Activated T-helper 2 cell treated with anti-CD3 and anti-CD28 coated beads, Interferon-gamma antibody, Interleukin-2, Interleukin-4, amounts not matched to agents 10 μg/mL and 5 μg/mL and 100 μg/mL, durations not matched to agents 14 hours and 24 hours and 36 hours (primary cell): ENCODE results near the gene VEGFA. TPM values are rescaled to one million over a fixed set of nuclear protein-coding genes. Genes with fewer than 3 reads are reported as not detected.

Experiments used
- DNase-seq: peaks from one replicate; pipeline ENCODE4 v3.0.0; 2021; ENCODE audit warnings: low spot score
- H3K27ac Mint-ChIP-seq: one replicate; pipeline ENCODE4 v1.8.0; 2021; ENCODE audit warnings: mixed read lengths
- H3K27me3 Mint-ChIP-seq: one replicate; pipeline ENCODE4 v1.8.0; 2021; ENCODE audit warnings: low read depth, mixed read lengths
- H3K36me3 Mint-ChIP-seq: one replicate; pipeline ENCODE4 v1.8.0; 2021; ENCODE audit warnings: low read depth, mixed read lengths
- H3K4me1 Mint-ChIP-seq: one replicate; pipeline ENCODE4 v1.8.0; 2021; ENCODE audit warnings: low read depth, mixed read lengths
- H3K4me3 Mint-ChIP-seq: one replicate; pipeline ENCODE4 v1.8.0; 2021; ENCODE audit warnings: low read depth, mild to moderate bottlenecking, moderate library complexity, mixed read lengths
- H3K9me3 Mint-ChIP-seq: one replicate; pipeline ENCODE4 v1.8.0; 2021; ENCODE audit warnings: mixed read lengths
- intact Hi-C: fragments of 100-400 bp; cut with micrococcal nuclease; formaldehyde crosslinking; loops from one replicate; pipeline ENCODE4 v1.15.1; 2023
- total RNA-seq: library from RNA; stranded (reverse); gene quantifications from 2 replicates; pipeline ENCODE4 v1.2.3, GENCODE V29; 2022

The VEGFA gene
- total RNA-seq, 1 donor from 2014 or later = 50.7 TPM

GRCh38 chr6:43803055-43803782 lies 33.2 kb downstream of the VEGFA start:
- Mint-ChIP-seq H3K4me1 (peaks cover 15% of the 10 kb centered on the region), H3K4me3 (no peak overlapping the region), H3K27ac (no peak overlapping the region), H3K9me3 (no peaks in the 10 kb centered on the region), H3K36me3 (no peaks in the 10 kb centered on the region), H3K27me3 (no peaks in the 10 kb centered on the region)
- no peak for DNase-seq
- intact Hi-C loops = no loop called here

- peaks cover 10% of the 10 kb centered on the region for H3K4me1 Mint-ChIP-seq
- no peak for DNase-seq
- H3K4me3 Mint-ChIP-seq = no peak overlapping the region
- intact Hi-C loops = no loop called here
- H3K9me3 Mint-ChIP-seq = no peaks in the 10 kb centered on the region
- no peaks in the 10 kb centered on the region for H3K36me3 Mint-ChIP-seq
- H3K27me3 Mint-ChIP-seq = no peaks in the 10 kb centered on the region
- H3K27ac Mint-ChIP-seq = no peak overlapping the region
Observed at GRCh38 chr6:43803783-43804549, 34.0 kb downstream of the VEGFA start.

GRCh38 chr6:43804550-43805223 lies 34.7 kb downstream of the VEGFA start:
- peaks cover 2% of the 10 kb centered on the region for H3K27me3 Mint-ChIP-seq
- intact Hi-C loops = no loop called here
- no peak for DNase-seq
- no peaks in the 10 kb centered on the region for H3K36me3 Mint-ChIP-seq
- H3K27ac Mint-ChIP-seq = no peak overlapping the region
- H3K9me3 Mint-ChIP-seq = no peaks in the 10 kb centered on the region
- H3K4me1 Mint-ChIP-seq = peaks cover 11% of the 10 kb centered on the region
- H3K4me3 Mint-ChIP-seq = no peak overlapping the region

- no peak for DNase-seq
- H3K36me3 Mint-ChIP-seq = no peaks in the 10 kb centered on the region
- H3K27me3 Mint-ChIP-seq = peaks cover 2% of the 10 kb centered on the region
- H3K4me1 Mint-ChIP-seq = peaks cover 3% of the 10 kb centered on the region
- no peak overlapping the region for H3K27ac Mint-ChIP-seq
- no peaks in the 10 kb centered on the region for H3K9me3 Mint-ChIP-seq
- intact Hi-C loops = no loop called here
- H3K4me3 Mint-ChIP-seq = no peak overlapping the region
Observed at GRCh38 chr6:43805699-43806042, 35.7 kb downstream of the VEGFA start.

- Mint-ChIP-seq H3K4me3 (no peak overlapping the region), H3K27me3 (peaks cover 2% of the 10 kb centered on the region), H3K27ac (no peak overlapping the region), H3K9me3 (no peaks in the 10 kb centered on the region), H3K4me1 (peaks cover 2% of the 10 kb centered on the region), H3K36me3 (no peaks in the 10 kb centered on the region)
- no peak for DNase-seq
- intact Hi-C loops = no loop called here
Observed at GRCh38 chr6:43806043-43806757, 36.2 kb downstream of the VEGFA start.

GRCh38 chr6:43806758-43807227 lies 36.8 kb downstream of the VEGFA start:
- Mint-ChIP-seq H3K4me1 (peaks cover 6% of the 10 kb centered on the region), H3K27me3 (peaks cover 2% of the 10 kb centered on the region), H3K4me3 (no peak overlapping the region), H3K9me3 (no peaks in the 10 kb centered on the region), H3K36me3 (no peaks in the 10 kb centered on the region), H3K27ac (no peak overlapping the region)
- intact Hi-C loops = no loop called here
- no peak for DNase-seq

GRCh38 chr6:43807228-43808061 lies 37.4 kb downstream of the VEGFA start:
- Mint-ChIP-seq H3K4me1 (peaks cover 10% of the 10 kb centered on the region), H3K9me3 (no peaks in the 10 kb centered on the region), H3K27ac (no peak overlapping the region), H3K36me3 (no peaks in the 10 kb centered on the region), H3K4me3 (no peak overlapping the region), H3K27me3 (peaks cover 2% of the 10 kb centered on the region)
- DNase-seq = no peak
- intact Hi-C loops = no loop called here

- H3K27me3 Mint-ChIP-seq = peaks cover 2% of the 10 kb centered on the region
- H3K27ac Mint-ChIP-seq = no peak overlapping the region
Observed at GRCh38 chr6:43808412-43808811, 38.4 kb downstream of the VEGFA start.

GRCh38 chr6:43809417-43810305 lies 39.6 kb downstream of the VEGFA start:
- Mint-ChIP-seq H3K27me3 (peaks cover 2% of the 10 kb centered on the region), H3K4me1 (peaks cover 19% of the 10 kb centered on the region), H3K4me3 (no peak overlapping the region), H3K27ac (no peak overlapping the region), H3K36me3 (no peaks in the 10 kb centered on the region), H3K9me3 (no peaks in the 10 kb centered on the region)
- intact Hi-C loops = no loop called here
- no peak for DNase-seq

More at GRCh38 chr6:43808412-43808811, 38.4 kb downstream of the VEGFA start:
- intact Hi-C loops = no loop called here
- no peaks in the 10 kb centered on the region for H3K36me3 Mint-ChIP-seq
- no peak overlapping the region for H3K4me3 Mint-ChIP-seq
- H3K9me3 Mint-ChIP-seq = no peaks in the 10 kb centered on the region
- peaks cover 16% of the 10 kb centered on the region for H3K4me1 Mint-ChIP-seq
- DNase-seq = no peak

GRCh38 chr6:43810965-43811732 lies 41.1 kb downstream of the VEGFA start:
- Mint-ChIP-seq H3K27me3 (peaks cover 2% of the 10 kb centered on the region), H3K27ac (no peak overlapping the region), H3K4me3 (no peak overlapping the region), H3K4me1 (peaks cover 19% of the 10 kb centered on the region), H3K9me3 (no peaks in the 10 kb centered on the region), H3K36me3 (no peaks in the 10 kb centered on the region)
- intact Hi-C loops = no loop called here
- DNase-seq = no peak

GRCh38 chr6:43811733-43812099 lies 41.7 kb downstream of the VEGFA start:
- no peak for DNase-seq
- Mint-ChIP-seq H3K9me3 (no peaks in the 10 kb centered on the region), H3K27me3 (peaks cover 2% of the 10 kb centered on the region), H3K4me1 (peaks cover 19% of the 10 kb centered on the region), H3K36me3 (no peaks in the 10 kb centered on the region), H3K27ac (no peak overlapping the region), H3K4me3 (no peak overlapping the region)
- intact Hi-C loops = no loop called here
